Measurements from ENCODE around the gene TYW5. TPM values are rescaled to one million over a fixed set of nuclear protein-coding genes. Genes with fewer than 3 reads are reported as not detected.

TYW5 gene
- total RNA-seq, 1 donor = 7.6 TPM

DNA sequence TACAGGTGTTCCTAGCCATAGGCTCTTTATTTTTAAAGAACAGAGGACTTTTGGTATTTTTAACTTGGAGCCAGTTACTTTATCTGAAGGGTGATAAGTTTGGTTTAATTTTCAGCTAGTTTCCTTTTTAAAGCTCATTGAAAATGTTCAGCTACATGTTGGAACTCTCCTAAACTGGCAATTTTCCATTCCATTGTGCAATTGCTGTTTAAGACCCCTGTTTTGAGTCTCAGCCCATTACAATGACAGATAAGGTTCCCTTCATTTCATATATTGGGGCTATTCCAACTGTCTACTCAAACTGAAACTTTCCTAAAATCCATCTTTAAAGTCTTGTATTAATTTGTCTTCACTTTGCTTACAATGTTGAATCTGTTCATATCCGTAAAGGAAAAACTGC, 11.7 kb upstream of the TYW5 start:
- Histone ChIP-seq H3K4me2 (ENCODE audit: insufficient read depth, low read length) (no peak overlapping the region), H3K36me3 (ENCODE audit: insufficient read depth, low read length) (peaks cover 47% of the 10 kb centered on the region), H3K4me1 (ENCODE audit: insufficient read depth, low read length) (no peaks in the 10 kb centered on the region), H3K79me2 (ENCODE audit: insufficient read depth, low read length) (no peaks in the 10 kb centered on the region), H4K20me1 (ENCODE audit: insufficient read depth, low read length) (no peaks in the 10 kb centered on the region), H3K9me3 (ENCODE audit: low read depth, low read length) (no peaks in the 10 kb centered on the region), H3K4me3 (ENCODE audit: insufficient read depth, low read length) (no peak overlapping the region), H3K27ac (ENCODE audit: low read depth, low read length) (no peak overlapping the region), H2AFZ (ENCODE audit: low read length) (no peak overlapping the region), H3K27me3 (ENCODE audit: insufficient read depth, low read length) (no peaks in the 10 kb centered on the region)
- no peak for TF ChIP-seq CTCF (IDR thresholded peaks at IDR 0.05; ENCODE audit: extremely low read depth, low read depth, low read length)
- no peak for DNase-seq (ENCODE audit: insufficient read length, low spot score, missing footprints)

DNA sequence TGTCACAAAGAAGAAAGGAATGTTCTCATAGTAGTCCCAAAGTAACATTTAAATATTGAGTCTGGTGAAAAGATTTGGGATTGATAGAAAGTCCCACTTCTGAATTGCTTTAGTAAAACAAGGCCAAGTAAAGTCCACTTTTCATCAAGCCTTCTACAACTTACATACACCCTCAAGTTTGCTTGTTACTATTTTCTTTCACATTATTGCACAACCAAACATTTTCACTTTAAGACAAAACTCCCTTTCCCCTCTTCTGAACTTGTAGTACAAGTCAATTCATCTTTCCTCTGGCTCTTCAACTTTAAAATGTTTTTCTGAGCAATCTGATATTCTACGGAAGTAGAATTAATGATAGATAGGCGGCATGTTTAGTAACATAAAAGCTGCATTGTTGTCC, 11.1 kb upstream of the TYW5 start:
- H3K36me3 ChIP-seq (ENCODE audit: insufficient read depth, low read length) = peaks cover 52% of the 10 kb centered on the region
- H3K4me2 ChIP-seq (ENCODE audit: insufficient read depth, low read length) = no peak overlapping the region
- TF ChIP-seq CTCF (IDR thresholded peaks at IDR 0.05; ENCODE audit: extremely low read depth, low read depth, low read length) = no peak
- no peak overlapping the region for H2AFZ ChIP-seq (ENCODE audit: low read length)
- H4K20me1 ChIP-seq (ENCODE audit: insufficient read depth, low read length) = no peaks in the 10 kb centered on the region
- H3K4me1 ChIP-seq (ENCODE audit: insufficient read depth, low read length) = no peaks in the 10 kb centered on the region
- no peaks in the 10 kb centered on the region for H3K79me2 ChIP-seq (ENCODE audit: insufficient read depth, low read length)
- no peak for DNase-seq (ENCODE audit: insufficient read length, low spot score, missing footprints)
- no peaks in the 10 kb centered on the region for H3K9me3 ChIP-seq (ENCODE audit: low read depth, low read length)
- H3K4me3 ChIP-seq (ENCODE audit: insufficient read depth, low read length) = no peak overlapping the region
- H3K27me3 ChIP-seq (ENCODE audit: insufficient read depth, low read length) = no peaks in the 10 kb centered on the region
- no peak overlapping the region for H3K27ac ChIP-seq (ENCODE audit: low read depth, low read length)

DNA sequence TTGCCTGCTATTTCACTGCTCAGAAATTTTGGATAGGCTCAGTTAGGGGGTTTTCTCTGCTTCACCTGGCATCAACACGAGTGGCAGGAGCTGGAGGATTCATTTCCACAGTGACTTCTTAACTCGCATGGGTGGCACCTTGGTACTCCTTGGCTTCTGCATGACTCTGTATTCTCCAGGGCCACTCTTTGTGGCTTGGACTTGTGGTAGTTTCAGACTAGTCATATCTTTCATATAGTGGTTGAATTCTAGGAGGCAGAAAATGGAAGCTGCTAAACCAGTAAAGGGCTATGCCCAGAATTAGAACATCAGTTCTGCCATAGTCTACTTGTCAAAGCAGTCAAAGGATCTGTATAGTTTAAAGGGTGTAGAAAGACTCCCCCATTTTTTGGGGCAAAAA, 6.9 kb upstream of the TYW5 start:
- H3K4me3 ChIP-seq (ENCODE audit: insufficient read depth, low read length) = no peak overlapping the region
- H2AFZ ChIP-seq (ENCODE audit: low read length) = no peak overlapping the region
- peaks cover 17% of the 10 kb centered on the region for H3K79me2 ChIP-seq (ENCODE audit: insufficient read depth, low read length)
- peaks cover 73% of the 10 kb centered on the region for H3K36me3 ChIP-seq (ENCODE audit: insufficient read depth, low read length)
- no peaks in the 10 kb centered on the region for H3K27me3 ChIP-seq (ENCODE audit: insufficient read depth, low read length)
- H3K4me2 ChIP-seq (ENCODE audit: insufficient read depth, low read length) = no peak overlapping the region
- no peak for DNase-seq (ENCODE audit: insufficient read length, low spot score, missing footprints)
- no peak overlapping the region for H3K27ac ChIP-seq (ENCODE audit: low read depth, low read length)
- H3K4me1 ChIP-seq (ENCODE audit: insufficient read depth, low read length) = no peaks in the 10 kb centered on the region
- no peak for TF ChIP-seq CTCF (IDR thresholded peaks at IDR 0.05; ENCODE audit: extremely low read depth, low read depth, low read length)
- no peaks in the 10 kb centered on the region for H3K9me3 ChIP-seq (ENCODE audit: low read depth, low read length)
- no peaks in the 10 kb centered on the region for H4K20me1 ChIP-seq (ENCODE audit: insufficient read depth, low read length)

GRCh38 chr2:199958014-199958413, 2.7 kb upstream of the TYW5 start:
- Histone ChIP-seq H3K27ac (ENCODE audit: low read depth, low read length) (no peak overlapping the region), H3K4me1 (ENCODE audit: insufficient read depth, low read length) (peaks cover 18% of the 10 kb centered on the region), H4K20me1 (ENCODE audit: insufficient read depth, low read length) (no peaks in the 10 kb centered on the region), H3K9me3 (ENCODE audit: low read depth, low read length) (no peaks in the 10 kb centered on the region), H3K4me2 (ENCODE audit: insufficient read depth, low read length) (no peak overlapping the region), H3K79me2 (ENCODE audit: insufficient read depth, low read length) (peaks cover 57% of the 10 kb centered on the region), H3K4me3 (ENCODE audit: insufficient read depth, low read length) (no peak overlapping the region), H3K27me3 (ENCODE audit: insufficient read depth, low read length) (no peaks in the 10 kb centered on the region), H3K36me3 (ENCODE audit: insufficient read depth, low read length) (peaks cover 39% of the 10 kb centered on the region), H2AFZ (ENCODE audit: low read length) (no peak overlapping the region)
- DNase-seq (ENCODE audit: insufficient read length, low spot score, missing footprints) = peak; percentile 58
- TF ChIP-seq CTCF (IDR thresholded peaks at IDR 0.05; ENCODE audit: extremely low read depth, low read depth, low read length) = no peak

All from osteoblast (primary cell).